GM12891 (cell line): Measurements from ENCODE around the gene SLC8A2.
A peak's percentile ranks its signal among the peaks of the same experiment; 100 is the strongest.

Experiments used
- DNase-seq: peaks from one replicate; pipeline ENCODE4 v3.0.0; 2011; ENCODE audit warnings: low spot score; ENCODE audit not compliant: insufficient read length
- FAIRE-seq: peaks from 2 replicates; lab custom pipeline; 2011; peaks lifted over from hg19 to GRCh38; lab: Jason Lieb, UNC
- PAX5 ChIP-seq: IDR thresholded peaks from 2 replicates; pipeline ENCODE4 v1.6.1; 2011; ENCODE audit warnings: low read length, moderate library complexity, mild to moderate bottlenecking; ENCODE audit not compliant: insufficient read depth, severe bottlenecking
- POLR2A ChIP-seq: IDR thresholded peaks from 2 replicates; pipeline ENCODE4 v1.6.1; 2011; ENCODE audit warnings: low read depth, low read length, control low read depth
- POLR2AphosphoS5 ChIP-seq: IDR thresholded peaks from 2 replicates; pipeline ENCODE4 v1.6.1; 2011; ENCODE audit warnings: low read depth, low read length, control low read depth
- POU2F2 ChIP-seq: IDR thresholded peaks from 2 replicates; pipeline ENCODE4 v1.6.1; 2011; ENCODE audit warnings: low read depth, mild to moderate bottlenecking, control low read depth, low read length, moderate library complexity
- SPI1 ChIP-seq: IDR thresholded peaks from 2 replicates; pipeline ENCODE4 v1.6.1; 2011; ENCODE audit warnings: low read depth, low read length, control low read depth
- TAF1 ChIP-seq: IDR thresholded peaks from 2 replicates; pipeline ENCODE4 v1.6.1; 2011; ENCODE audit warnings: low read depth, low read length, control low read depth

Gene SLC8A2

DNA sequence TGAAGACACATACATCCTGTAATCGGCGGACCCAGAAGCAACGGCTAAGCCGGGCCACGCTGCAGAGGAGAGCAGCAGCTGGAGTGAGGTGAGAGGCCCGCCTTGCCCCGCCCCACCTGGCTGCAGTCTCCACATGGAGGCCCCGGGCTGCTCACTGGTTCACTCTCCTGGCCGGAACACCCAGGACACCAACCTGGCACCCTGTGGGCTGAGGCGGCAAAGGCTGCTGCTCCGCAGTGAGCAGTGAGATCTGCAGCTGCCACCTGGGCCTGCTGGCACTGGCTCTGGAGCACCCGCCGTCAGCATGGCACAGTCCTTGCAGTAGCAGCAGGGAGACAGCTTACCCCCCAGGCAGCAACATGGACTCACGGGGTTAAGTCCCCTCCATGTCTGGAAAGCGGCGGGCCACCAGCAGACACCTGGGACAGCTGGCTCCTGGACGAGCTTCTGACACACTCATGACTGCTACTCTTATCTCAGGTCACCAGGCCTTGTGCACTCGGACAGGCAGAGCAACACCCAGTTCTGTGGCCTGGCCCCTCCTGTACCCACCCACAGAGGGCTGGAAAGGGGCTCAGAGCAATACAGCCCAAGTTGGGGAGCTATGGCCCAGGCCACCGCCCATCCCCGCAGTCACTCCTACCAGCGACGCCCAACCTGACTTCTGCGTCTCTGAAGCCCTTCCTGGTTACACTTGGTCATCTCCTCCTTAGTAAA lies 25.5 kb upstream of the SLC8A2 start:
- TF ChIP-seq TAF1, result no peak
- no peak for TF ChIP-seq POU2F2
- no peak for TF ChIP-seq SPI1
- TF ChIP-seq POLR2AphosphoS5, result no peak
- no peak for TF ChIP-seq PAX5
- TF ChIP-seq POLR2A, result no peak
- FAIRE-seq (no peak), DNase-seq (no peak)

GRCh38 chr19:47495478-47496372 lies 24.0 kb upstream of the SLC8A2 start:
- FAIRE-seq (no peak), DNase-seq (no peak)
- TF ChIP-seq SPI1, result no peak
- TF ChIP-seq POLR2A, result no peak; the same call in 1 of the 2 replicates
- TF ChIP-seq POU2F2, result no peak
- TF ChIP-seq POLR2AphosphoS5, result no peak; the same call in 1 of the 2 replicates
- no peak for TF ChIP-seq PAX5
- no peak for TF ChIP-seq TAF1

- DNase-seq (no peak), FAIRE-seq (no peak)
- TF ChIP-seq POLR2AphosphoS5 (no peak), TAF1 (no peak), POLR2A (no peak)
Measured at GRCh38 chr19:47494729-47495128, 23.0 kb upstream of the SLC8A2 start.

DNA sequence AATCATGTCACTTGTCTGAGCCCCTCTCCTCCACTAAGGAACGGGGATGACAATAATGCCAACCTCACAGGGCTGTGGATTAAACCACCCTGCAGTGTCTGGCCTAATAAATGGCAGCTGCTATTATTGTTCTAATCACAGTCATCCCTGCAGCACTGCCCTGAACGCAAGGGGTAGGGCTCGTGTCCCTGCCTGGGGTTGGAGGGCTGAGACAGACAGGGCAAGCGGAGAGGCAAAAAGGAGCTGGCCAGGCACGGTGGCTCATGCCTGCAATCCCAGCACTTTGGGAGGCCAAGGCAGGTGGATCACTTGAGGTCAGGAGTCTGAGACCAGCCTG lies 22.5 kb upstream of the SLC8A2 start:
- DNase-seq (no peak), FAIRE-seq (no peak)
- no peak for TF ChIP-seq SPI1

DNA sequence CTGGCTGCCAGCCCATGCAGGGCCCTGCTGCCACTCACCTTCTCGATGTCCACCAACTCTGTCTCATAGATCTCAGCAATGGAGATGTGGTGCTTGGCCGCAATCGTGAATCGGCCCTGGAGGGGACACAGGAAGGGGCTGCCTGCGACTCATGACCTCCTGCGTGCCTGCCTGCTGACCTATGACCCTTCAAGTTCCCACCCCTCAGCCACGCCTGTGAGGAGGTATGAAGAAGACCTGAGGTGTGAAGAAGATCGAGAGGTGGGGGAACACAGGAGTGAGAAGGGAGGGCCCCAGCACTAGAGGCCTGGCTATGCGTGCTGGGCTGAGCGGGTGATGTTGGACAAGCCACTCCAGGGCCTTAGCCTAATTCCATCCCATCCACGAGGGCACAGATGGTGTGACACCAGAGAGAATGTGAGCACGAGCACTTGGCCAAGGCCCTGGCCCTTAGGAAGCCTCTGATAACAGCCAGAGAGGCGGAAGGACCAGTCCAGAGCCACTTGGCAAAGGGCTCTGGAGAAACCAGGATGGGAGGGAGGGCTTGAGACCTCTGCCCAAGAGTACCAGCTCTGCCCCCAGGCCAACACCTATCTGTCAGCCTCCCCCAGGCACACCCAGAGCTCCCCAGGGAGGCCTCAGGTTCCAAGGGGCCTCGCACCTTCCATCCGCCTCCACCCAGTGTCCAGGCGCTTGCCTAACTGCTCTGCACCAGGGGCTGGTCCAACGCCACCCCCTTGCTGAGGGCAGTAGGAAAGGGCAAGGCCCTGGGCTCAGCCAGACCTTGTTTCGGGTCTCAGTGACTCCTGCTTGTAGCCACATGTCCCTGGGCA lies 21.9 kb upstream of the SLC8A2 start:
- DNase-seq, result no peak
- no peak for TF ChIP-seq PAX5
- no peak for TF ChIP-seq TAF1
- TF ChIP-seq POLR2A, result no peak
- TF ChIP-seq POU2F2, result no peak
- TF ChIP-seq POLR2AphosphoS5, result no peak
- FAIRE-seq, result no peak

- DNase-seq (no peak), FAIRE-seq (no peak)
Measured at GRCh38 chr19:47492571-47493377, 21.1 kb upstream of the SLC8A2 start.

DNA sequence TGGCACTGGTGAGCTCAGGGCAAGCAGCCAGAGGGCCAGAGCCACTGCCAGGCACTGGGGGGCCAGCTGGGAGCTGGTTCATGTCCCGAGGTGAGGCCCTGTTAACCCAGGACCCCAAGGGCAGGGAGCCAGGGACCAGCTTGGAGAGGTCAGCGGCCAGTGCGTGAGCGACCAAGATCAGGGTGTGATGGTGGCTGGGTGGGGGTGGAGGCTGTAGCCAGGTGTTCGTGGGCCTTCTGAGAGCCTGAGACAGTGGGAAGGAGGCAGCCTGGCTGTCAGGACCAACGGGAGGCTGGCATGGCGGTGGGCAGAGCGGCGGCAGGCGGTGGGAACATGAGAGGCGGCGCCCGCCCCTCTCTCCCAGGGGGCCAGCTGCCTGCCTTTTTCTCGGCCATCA lies 20.4 kb upstream of the SLC8A2 start:
- TF ChIP-seq POLR2AphosphoS5 (0 out of 2 replicates have a peak, but pooled peaks have one; percentile 36), POU2F2 (no peak)
- DNase-seq (no peak), FAIRE-seq (no peak)

More at GRCh38 chr19:47492571-47493377, 21.1 kb upstream of the SLC8A2 start:
- TF ChIP-seq TAF1 (no peak), SPI1 (no peak), POLR2AphosphoS5 (no peak), PAX5 (no peak), POLR2A (no peak), POU2F2 (no peak)

DNA sequence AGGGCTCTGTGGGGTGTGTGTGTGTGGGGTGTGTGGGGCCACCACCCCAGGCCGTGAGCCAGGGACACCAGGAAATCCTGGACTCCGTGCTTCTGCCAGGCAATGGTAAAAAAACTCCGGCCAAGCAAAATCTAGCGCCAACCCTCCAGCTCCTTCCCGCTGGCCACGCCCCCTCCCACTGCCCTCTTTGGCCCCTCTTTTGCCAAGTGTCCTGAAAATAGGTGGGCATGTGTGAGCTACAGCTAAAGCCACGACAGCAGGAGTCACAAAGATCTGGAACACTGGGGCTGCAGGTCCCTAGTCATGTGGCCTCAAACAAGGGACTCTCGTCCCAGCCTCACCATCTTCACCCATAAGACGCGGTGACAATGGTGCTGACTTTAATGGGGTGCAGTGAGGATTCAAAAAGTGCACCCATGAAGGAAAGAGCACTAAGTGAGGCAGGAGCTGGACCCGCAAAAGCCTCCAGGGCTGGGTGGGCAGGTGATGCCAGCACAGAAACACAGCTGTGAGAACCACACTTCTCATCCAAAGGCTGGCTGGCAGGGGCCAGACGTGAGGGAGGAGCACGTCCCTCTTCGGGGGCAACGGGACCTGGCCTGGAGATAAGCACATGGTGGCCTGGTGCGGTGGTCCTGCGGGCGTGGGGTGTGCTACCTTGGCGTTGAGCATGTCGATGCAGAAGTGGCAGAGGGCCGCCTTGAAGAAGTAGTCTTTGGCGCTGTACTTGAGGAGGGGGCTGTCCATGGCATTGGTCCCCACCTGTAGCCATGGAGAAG lies 19.9 kb upstream of the SLC8A2 start:
- DNase-seq, result no peak
- no peak for TF ChIP-seq TAF1
- no peak for TF ChIP-seq SPI1
- no peak for TF ChIP-seq PAX5
- no peak for TF ChIP-seq POLR2A
- no peak for TF ChIP-seq POLR2AphosphoS5
- TF ChIP-seq POU2F2, result no peak
- FAIRE-seq, result no peak

- TF ChIP-seq POLR2A (0 out of 2 replicates have a peak, but pooled peaks have one; percentile 31), PAX5 (no peak)
- no peak for DNase-seq
Measured at GRCh38 chr19:47490847-47491246, 19.2 kb upstream of the SLC8A2 start.

More at GRCh38 chr19:47490847-47491246, 19.2 kb upstream of the SLC8A2 start:
- FAIRE-seq, result no peak
